Nucleus accumbens (tissue), 56 donors: ENCODE results near the gene ARHGAP24.
"Not testable (repeated sequence)": the region's sequence is repeated elsewhere in the genome, so short reads cannot be mapped to it uniquely, and the experiment has no call there.

Source experiments
- DNase-seq, 56 donors: peaks; one replicate each; lab custom pipeline; 2025; lab: John Stamatoyannopoulos, UW

ARHGAP24 gene

GRCh38 chr4:85478576-85478975 lies 3.6 kb downstream of the ARHGAP24 start:
- DNase-seq = no peak

- DNase-seq = no peak
These were observed 7.2 kb downstream of the ARHGAP24 start for GRCh38 chr4:85482010-85482738.

- no peak for DNase-seq
These were observed 11.6 kb downstream of the ARHGAP24 start for GRCh38 chr4:85486425-85487086.

GRCh38 chr4:85488416-85488815 lies 13.5 kb downstream of the ARHGAP24 start:
- no peak for DNase-seq

- no peak for DNase-seq
These were observed 14.5 kb downstream of the ARHGAP24 start for GRCh38 chr4:85489273-85489981.

- no peak for DNase-seq
These were observed 16.6 kb downstream of the ARHGAP24 start for GRCh38 chr4:85491527-85491926.

- DNase-seq = no peak
These were observed 17.4 kb downstream of the ARHGAP24 start for GRCh38 chr4:85492336-85492735.

GRCh38 chr4:85495621-85496020 lies 20.7 kb downstream of the ARHGAP24 start:
- DNase-seq = no peak

- DNase-seq = no peak
These were observed 21.3 kb downstream of the ARHGAP24 start for GRCh38 chr4:85496126-85496849.

GRCh38 chr4:85496933-85497332 lies 22.0 kb downstream of the ARHGAP24 start:
- no peak for DNase-seq

- peak in 10 of 56 donors; percentile 1 to 28 (median 9) for DNase-seq
These were observed 23.3 kb downstream of the ARHGAP24 start for GRCh38 chr4:85498068-85498733.

- DNase-seq = no peak
These were observed 24.6 kb downstream of the ARHGAP24 start for GRCh38 chr4:85499573-85499972.

- no peak for DNase-seq
These were observed 25.3 kb downstream of the ARHGAP24 start for GRCh38 chr4:85500110-85500867.

- not testable (repeated sequence) for DNase-seq
These were observed 26.2 kb downstream of the ARHGAP24 start for GRCh38 chr4:85501145-85501544.

- DNase-seq = no peak
These were observed 33.7 kb downstream of the ARHGAP24 start for GRCh38 chr4:85508654-85509053.

GRCh38 chr4:85509882-85510631 lies 35.1 kb downstream of the ARHGAP24 start:
- no peak for DNase-seq

GRCh38 chr4:85510632-85510984 lies 35.7 kb downstream of the ARHGAP24 start:
- DNase-seq = no peak

GRCh38 chr4:85512446-85513205 lies 37.7 kb downstream of the ARHGAP24 start:
- DNase-seq = no peak
